ENCODE measurements around the gene CNKSR2. TPM values are rescaled to one million over a fixed set of nuclear protein-coding genes. Genes with fewer than 3 reads are reported as not detected.

CNKSR2 gene
- total and polyA plus RNA-seq, 2 experiments from 2014 or later: 13.9 to 40.9 TPM

GRCh38 chrX:21655901-21656586 is 281.8 kb downstream of the CNKSR2 start (continued):
- TF ChIP-seq, protein P1, sequence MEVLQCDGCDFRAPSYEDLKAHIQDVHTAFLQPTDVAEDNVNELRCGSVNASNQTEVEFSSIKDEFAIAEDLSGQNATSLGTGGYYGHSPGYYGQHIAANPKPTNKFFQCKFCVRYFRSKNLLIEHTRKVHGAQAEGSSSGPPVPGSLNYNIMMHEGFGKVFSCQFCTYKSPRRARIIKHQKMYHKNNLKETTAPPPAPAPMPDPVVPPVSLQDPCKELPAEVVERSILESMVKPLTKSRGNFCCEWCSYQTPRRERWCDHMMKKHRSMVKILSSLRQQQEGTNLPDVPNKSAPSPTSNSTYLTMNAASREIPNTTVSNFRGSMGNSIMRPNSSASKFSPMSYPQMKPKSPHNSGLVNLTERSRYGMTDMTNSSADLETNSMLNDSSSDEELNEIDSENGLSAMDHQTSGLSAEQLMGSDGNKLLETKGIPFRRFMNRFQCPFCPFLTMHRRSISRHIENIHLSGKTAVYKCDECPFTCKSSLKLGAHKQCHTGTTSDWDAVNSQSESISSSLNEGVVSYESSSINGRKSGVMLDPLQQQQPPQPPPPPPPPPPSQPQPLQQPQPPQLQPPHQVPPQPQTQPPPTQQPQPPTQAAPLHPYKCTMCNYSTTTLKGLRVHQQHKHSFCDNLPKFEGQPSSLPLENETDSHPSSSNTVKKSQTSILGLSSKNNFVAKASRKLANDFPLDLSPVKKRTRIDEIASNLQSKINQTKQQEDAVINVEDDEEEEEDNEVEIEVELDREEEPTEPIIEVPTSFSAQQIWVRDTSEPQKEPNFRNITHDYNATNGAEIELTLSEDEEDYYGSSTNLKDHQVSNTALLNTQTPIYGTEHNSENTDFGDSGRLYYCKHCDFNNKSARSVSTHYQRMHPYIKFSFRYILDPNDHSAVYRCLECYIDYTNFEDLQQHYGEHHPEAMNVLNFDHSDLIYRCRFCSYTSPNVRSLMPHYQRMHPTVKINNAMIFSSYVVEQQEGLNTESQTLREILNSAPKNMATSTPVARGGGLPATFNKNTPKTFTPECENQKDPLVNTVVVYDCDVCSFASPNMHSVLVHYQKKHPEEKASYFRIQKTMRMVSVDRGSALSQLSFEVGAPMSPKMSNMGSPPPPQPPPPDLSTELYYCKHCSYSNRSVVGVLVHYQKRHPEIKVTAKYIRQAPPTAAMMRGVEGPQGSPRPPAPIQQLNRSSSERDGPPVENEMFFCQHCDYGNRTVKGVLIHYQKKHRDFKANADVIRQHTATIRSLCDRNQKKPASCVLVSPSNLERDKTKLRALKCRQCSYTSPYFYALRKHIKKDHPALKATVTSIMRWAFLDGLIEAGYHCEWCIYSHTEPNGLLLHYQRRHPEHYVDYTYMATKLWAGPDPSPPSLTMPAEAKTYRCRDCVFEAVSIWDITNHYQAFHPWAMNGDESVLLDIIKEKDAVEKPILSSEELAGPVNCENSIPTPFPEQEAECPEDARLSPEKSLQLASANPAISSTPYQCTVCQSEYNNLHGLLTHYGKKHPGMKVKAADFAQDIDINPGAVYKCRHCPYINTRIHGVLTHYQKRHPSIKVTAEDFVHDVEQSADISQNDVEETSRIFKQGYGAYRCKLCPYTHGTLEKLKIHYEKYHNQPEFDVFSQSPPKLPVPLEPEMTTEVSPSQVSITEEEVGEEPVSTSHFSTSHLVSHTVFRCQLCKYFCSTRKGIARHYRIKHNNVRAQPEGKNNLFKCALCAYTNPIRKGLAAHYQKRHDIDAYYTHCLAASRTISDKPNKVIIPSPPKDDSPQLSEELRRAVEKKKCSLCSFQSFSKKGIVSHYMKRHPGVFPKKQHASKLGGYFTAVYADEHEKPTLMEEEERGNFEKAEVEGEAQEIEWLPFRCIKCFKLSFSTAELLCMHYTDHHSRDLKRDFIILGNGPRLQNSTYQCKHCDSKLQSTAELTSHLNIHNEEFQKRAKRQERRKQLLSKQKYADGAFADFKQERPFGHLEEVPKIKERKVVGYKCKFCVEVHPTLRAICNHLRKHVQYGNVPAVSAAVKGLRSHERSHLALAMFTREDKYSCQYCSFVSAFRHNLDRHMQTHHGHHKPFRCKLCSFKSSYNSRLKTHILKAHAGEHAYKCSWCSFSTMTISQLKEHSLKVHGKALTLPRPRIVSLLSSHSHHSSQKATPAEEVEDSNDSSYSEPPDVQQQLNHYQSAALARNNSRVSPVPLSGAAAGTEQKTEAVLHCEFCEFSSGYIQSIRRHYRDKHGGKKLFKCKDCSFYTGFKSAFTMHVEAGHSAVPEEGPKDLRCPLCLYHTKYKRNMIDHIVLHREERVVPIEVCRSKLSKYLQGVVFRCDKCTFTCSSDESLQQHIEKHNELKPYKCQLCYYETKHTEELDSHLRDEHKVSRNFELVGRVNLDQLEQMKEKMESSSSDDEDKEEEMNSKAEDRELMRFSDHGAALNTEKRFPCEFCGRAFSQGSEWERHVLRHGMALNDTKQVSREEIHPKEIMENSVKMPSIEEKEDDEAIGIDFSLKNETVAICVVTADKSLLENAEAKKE (CRISPR knock-in tag; IDR thresholded peaks at IDR 0.05): no peak
- TF ChIP-seq JUNB (IDR thresholded peaks at IDR 0.05; ENCODE audit: unreplicated experiment) (no peak), EZH2 (IDR thresholded peaks at IDR 0.05; ENCODE audit: low read depth, unreplicated experiment) (no peak), ZNF114 (CRISPR knock-in tag; IDR thresholded peaks at IDR 0.05) (no peak), CREB1 (CRISPR knock-in tag; IDR thresholded peaks at IDR 0.05; ENCODE audit: low read depth) (no peak)

DNA sequence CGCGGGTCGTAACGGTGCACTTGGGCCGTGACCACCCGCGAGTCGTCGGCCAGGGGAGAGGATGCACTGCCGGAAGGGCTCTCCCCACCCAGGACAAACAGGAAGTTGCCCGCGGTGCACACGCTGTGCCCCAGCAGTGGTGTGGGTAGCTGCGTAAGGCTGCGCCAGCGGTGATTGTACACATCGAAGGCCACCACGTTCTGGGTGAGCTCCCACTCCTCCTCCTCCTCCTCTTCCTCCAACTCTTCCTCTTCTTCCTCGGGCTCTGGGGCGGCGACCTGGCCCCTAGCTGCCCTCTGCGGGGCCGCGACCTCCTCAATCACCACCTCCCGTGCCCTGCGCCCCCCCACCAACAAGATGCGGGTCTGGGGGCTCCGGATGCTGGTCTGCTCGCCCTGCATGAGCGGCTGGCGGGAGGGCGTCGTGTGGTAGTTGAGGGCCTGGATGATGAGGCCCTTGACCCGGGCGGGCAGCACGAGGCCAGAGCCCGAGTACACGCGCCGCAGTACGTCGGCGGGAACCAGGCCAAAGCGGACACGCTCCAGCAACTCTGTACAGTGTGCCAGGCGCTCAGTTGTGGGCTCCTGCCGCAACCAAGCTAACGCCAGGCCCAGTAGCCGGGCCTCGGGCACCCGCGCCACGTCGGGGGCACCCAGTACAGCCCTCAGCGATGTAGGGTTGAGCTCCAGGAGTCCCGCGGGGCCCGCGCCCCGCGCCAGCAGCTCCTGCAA is 282.5 kb downstream of the CNKSR2 start:
- Histone ChIP-seq H3K4me3 (no peak overlapping the region), H3K79me2 (replicated peaks; ENCODE audit: insufficient read depth) (no peaks in the 10 kb centered on the region), H3K27me3 (ENCODE audit: insufficient read depth) (peaks cover 8% of the 10 kb centered on the region; the same call in 1 of the 2 replicates), H3K4me2 (no peak overlapping the region), H3K27ac (ENCODE audit: low read depth) (no peak overlapping the region), H3K9me2 (ENCODE audit: insufficient read depth) (no peaks in the 10 kb centered on the region), H3F3A (replicated peaks; ENCODE audit: low read depth) (no peaks in the 10 kb centered on the region), H2AFZ (no peak overlapping the region), H4K20me1 (replicated peaks; ENCODE audit: insufficient read depth) (no peaks in the 10 kb centered on the region), H3K36me3 (ENCODE audit: insufficient read depth) (no peaks in the 10 kb centered on the region; the same call in 1 of the 2 replicates), H3K4me1 (ENCODE audit: insufficient read depth) (no peaks in the 10 kb centered on the region)
- H3K4me1 Mint-ChIP-seq: peaks cover 4% of the 10 kb centered on the region; the same call in 2 of the 3 replicates
- DNase-seq (ENCODE audit: low spot score) (peak; percentile 7), ATAC-seq (no peak)
- H3K27ac Mint-ChIP-seq: no peak overlapping the region
- peaks cover 2% of the 10 kb centered on the region; the same call in 1 of the 3 replicates for H3K36me3 Mint-ChIP-seq (ENCODE audit: low read depth)
- H3K27me3 Mint-ChIP-seq (ENCODE audit: insufficient read depth, low read depth, poor library complexity): peaks cover 3% of the 10 kb centered on the region
- no peak overlapping the region for H3K4me3 Mint-ChIP-seq
- H3K9me3 Mint-ChIP-seq: peaks cover 3% of the 10 kb centered on the region; the same call in 1 of the 3 replicates
- TF ChIP-seq POLR2AphosphoS5 (IDR thresholded peaks at IDR 0.05; ENCODE audit: low read depth) (no peak), STAT1 (IDR thresholded peaks at IDR 0.05; ENCODE audit: unreplicated experiment) (no peak), REST (IDR thresholded peaks at IDR 0.05; ENCODE audit: unreplicated experiment) (no peak), NANOG (IDR thresholded peaks at IDR 0.05; ENCODE audit: borderline replicate concordance) (no peak), ZNF331 (CRISPR knock-in tag; IDR thresholded peaks at IDR 0.05; ENCODE audit: low read depth) (no peak), EZH2phosphoT487 (IDR thresholded peaks at IDR 0.05; ENCODE audit: unreplicated experiment) (no peak), ZNF114 (CRISPR knock-in tag; IDR thresholded peaks at IDR 0.05) (no peak), EZH2 (IDR thresholded peaks at IDR 0.05; ENCODE audit: low read depth, unreplicated experiment) (no peak), JUNB (IDR thresholded peaks at IDR 0.05; ENCODE audit: unreplicated experiment) (no peak)
- TF ChIP-seq, protein P2, sequence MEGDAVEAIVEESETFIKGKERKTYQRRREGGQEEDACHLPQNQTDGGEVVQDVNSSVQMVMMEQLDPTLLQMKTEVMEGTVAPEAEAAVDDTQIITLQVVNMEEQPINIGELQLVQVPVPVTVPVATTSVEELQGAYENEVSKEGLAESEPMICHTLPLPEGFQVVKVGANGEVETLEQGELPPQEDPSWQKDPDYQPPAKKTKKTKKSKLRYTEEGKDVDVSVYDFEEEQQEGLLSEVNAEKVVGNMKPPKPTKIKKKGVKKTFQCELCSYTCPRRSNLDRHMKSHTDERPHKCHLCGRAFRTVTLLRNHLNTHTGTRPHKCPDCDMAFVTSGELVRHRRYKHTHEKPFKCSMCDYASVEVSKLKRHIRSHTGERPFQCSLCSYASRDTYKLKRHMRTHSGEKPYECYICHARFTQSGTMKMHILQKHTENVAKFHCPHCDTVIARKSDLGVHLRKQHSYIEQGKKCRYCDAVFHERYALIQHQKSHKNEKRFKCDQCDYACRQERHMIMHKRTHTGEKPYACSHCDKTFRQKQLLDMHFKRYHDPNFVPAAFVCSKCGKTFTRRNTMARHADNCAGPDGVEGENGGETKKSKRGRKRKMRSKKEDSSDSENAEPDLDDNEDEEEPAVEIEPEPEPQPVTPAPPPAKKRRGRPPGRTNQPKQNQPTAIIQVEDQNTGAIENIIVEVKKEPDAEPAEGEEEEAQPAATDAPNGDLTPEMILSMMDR (conservative IDR thresholded peaks at IDR 0.05; ENCODE audit: low read depth in 2 of 2): no peak
